Measurements from ENCODE around the gene R3HCC1L. TPM values are rescaled to one million over a fixed set of nuclear protein-coding genes. Genes with fewer than 3 reads are reported as not detected.

R3HCC1L gene
- total RNA-seq, 2 donors from 2014 or later = 12.3 to 14.3 TPM

- Histone ChIP-seq H3K4me1 (ENCODE audit: control insufficient read depth in 1 of 2, low read depth in 2 of 2) (peaks cover 10 to 60% of the 10 kb centered on the region in 2 donors), H3K27ac (peak overlapping the region in 1 of 2 donors; percentile 38)
- no peak for TF ChIP-seq CTCF (IDR thresholded peaks at IDR 0.05)
Observed at GRCh38 chr10:98264378-98265065, 130.1 kb downstream of the R3HCC1L start.

GRCh38 chr10:98265403-98266378, 131.2 kb downstream of the R3HCC1L start:
- Histone ChIP-seq H3K27ac (peak overlapping the region; percentile 95 to 98), H3K9me3 (no peaks in the 10 kb centered on the region), H3K36me3 (no peaks in the 10 kb centered on the region), H3K4me3 (peak overlapping the region; percentile 76), H3K4me1 (ENCODE audit: control insufficient read depth in 1 of 2, low read depth in 2 of 2) (peaks cover 18 to 67% of the 10 kb centered on the region in 2 donors), H3K27me3 (replicated peaks; ENCODE audit: insufficient read depth) (no peaks in the 10 kb centered on the region)
- DNase-seq (ENCODE audit: low spot score) (no peak), ATAC-seq (ENCODE audit: insufficient number of reproducible peaks, low FRiP score, low read depth) (no peak)
- no peak for TF ChIP-seq CTCF (IDR thresholded peaks at IDR 0.05)

More at GRCh38 chr10:98264378-98265065, 130.1 kb downstream of the R3HCC1L start:
- ATAC-seq (ENCODE audit: insufficient number of reproducible peaks, low FRiP score, low read depth) = no peak
- DNase-seq (ENCODE audit: low spot score) = no peak
- H3K9me3 ChIP-seq = no peaks in the 10 kb centered on the region
- no peaks in the 10 kb centered on the region for H3K27me3 ChIP-seq (replicated peaks; ENCODE audit: insufficient read depth)
- no peak overlapping the region for H3K4me3 ChIP-seq
- H3K36me3 ChIP-seq = no peaks in the 10 kb centered on the region

- Histone ChIP-seq H3K4me3 (peak overlapping the region; percentile 76), H3K27me3 (replicated peaks; ENCODE audit: insufficient read depth) (no peaks in the 10 kb centered on the region), H3K4me1 (ENCODE audit: control insufficient read depth in 1 of 2, low read depth in 2 of 2) (peaks cover 18 to 63% of the 10 kb centered on the region in 2 donors), H3K27ac (peak overlapping the region; percentile 95 to 98), H3K36me3 (no peaks in the 10 kb centered on the region), H3K9me3 (no peaks in the 10 kb centered on the region)
- TF ChIP-seq CTCF (IDR thresholded peaks at IDR 0.05) = no peak
- DNase-seq (ENCODE audit: low spot score) (no peak), ATAC-seq (ENCODE audit: insufficient number of reproducible peaks, low FRiP score, low read depth) (no peak)
Observed at GRCh38 chr10:98266647-98267046, 132.2 kb downstream of the R3HCC1L start.

GRCh38 chr10:98267069-98267893, 132.8 kb downstream of the R3HCC1L start:
- DNase-seq (ENCODE audit: low spot score) = no peak
- no peak for ATAC-seq (ENCODE audit: insufficient number of reproducible peaks, low FRiP score, low read depth)
- Histone ChIP-seq H3K27ac (peak overlapping the region; percentile 95 to 98), H3K36me3 (no peaks in the 10 kb centered on the region), H3K4me3 (peak overlapping the region; percentile 76), H3K27me3 (replicated peaks; ENCODE audit: insufficient read depth) (no peaks in the 10 kb centered on the region), H3K9me3 (no peaks in the 10 kb centered on the region), H3K4me1 (ENCODE audit: control insufficient read depth in 1 of 2, low read depth in 2 of 2) (peaks cover 14 to 58% of the 10 kb centered on the region in 2 donors)
- TF ChIP-seq CTCF (IDR thresholded peaks at IDR 0.05) = no peak

All from thoracic aorta (tissue), 2 donors.